K562 (cell line): ENCODE results near the gene DENND10. TPM values are rescaled to one million over a fixed set of nuclear protein-coding genes. Genes with fewer than 3 reads are reported as not detected.

Experiments used
- C11orf30 ChIP-seq: fragments of 450-650 bp; IDR thresholded peaks from 2 replicates; pipeline ENCODE4 v1.6.1; 2016; ENCODE audit warnings: low read depth, mild to moderate bottlenecking
- MAFF ChIP-seq: IDR thresholded peaks from 2 replicates; pipeline ENCODE4 v1.6.1; 2012; ENCODE audit warnings: low read length, improper control_type of control experiment
- MAFG ChIP-seq: fragments of 450-650 bp; conservative IDR thresholded peaks from 2 replicates; pipeline ENCODE4 v1.6.1; 2016; ENCODE audit warnings: missing genetic modification characterization, missing compliant biosample characterization
- MCM3 ChIP-seq: fragments of 450-650 bp; IDR thresholded peaks from 2 replicates; pipeline ENCODE4 v1.6.1; 2016
- NFE2 ChIP-seq: IDR thresholded peaks from 2 replicates; pipeline ENCODE4 v1.6.1; 2014; ENCODE audit warnings: antibody characterized with exemption, low read depth
- NFE2L1 ChIP-seq: fragments of 450-650 bp; IDR thresholded peaks from 2 replicates; pipeline ENCODE4 v1.6.1; 2016; ENCODE audit warnings: missing genetic modification characterization, low read depth, mild to moderate bottlenecking, missing compliant biosample characterization, moderate library complexity, borderline replicate concordance
- PHF8 ChIP-seq: fragments of 200-600 bp; sonication (generic); IDR thresholded peaks from 2 replicates; pipeline ENCODE4 v1.6.1; 2012; ENCODE audit warnings: mixed run types, mild to moderate bottlenecking, inconsistent platforms, low read length, moderate library complexity, borderline replicate concordance
- POLR2H ChIP-seq: IDR thresholded peaks from 2 replicates; pipeline ENCODE4 v1.6.1; 2016; ENCODE audit warnings: missing genetic modification characterization, low read depth, mild to moderate bottlenecking, control low read depth, missing compliant biosample characterization, moderate library complexity
- PTRF ChIP-seq: fragments of 450-650 bp; IDR thresholded peaks from 2 replicates; pipeline ENCODE4 v1.6.1; 2016; ENCODE audit warnings: mild to moderate bottlenecking, missing genetic modification characterization, missing compliant biosample characterization
- RHOXF2B ChIP-seq: fragments of 250-450 bp; sonication (Bioruptor Pico); conservative IDR thresholded peaks from 2 replicates; pipeline ENCODE4 v1.5.1; 2021
- SMAD2 ChIP-seq: fragments of 150-350 bp; IDR thresholded peaks from 2 replicates; pipeline ENCODE4 v1.6.1; 2014; ENCODE audit warnings: low read depth, mild to moderate bottlenecking, low read length
- STAT6 ChIP-seq: sonication (generic); formaldehyde crosslinking; IDR thresholded peaks from 2 replicates; pipeline ENCODE4 v1.8.1; 2023; ENCODE audit warnings: mild to moderate bottlenecking, missing genetic modification reagents
- TCF3 ChIP-seq: sonication (generic); formaldehyde crosslinking; IDR thresholded peaks from 2 replicates; pipeline ENCODE4 v1.4.0; 2020; ENCODE audit warnings: mild to moderate bottlenecking, missing genetic modification reagents
- ZNF408 ChIP-seq: fragments of 250-450 bp; sonication (Bioruptor Pico); IDR thresholded peaks from 2 replicates; pipeline ENCODE4 v1.4.0; 2020; ENCODE audit warnings: low read depth, mild to moderate bottlenecking, moderate library complexity
- polyA plus RNA-seq, 8 experiments: library from polyadenylated mRNA; depleted of rRNA in 4 of 8; stranded (reverse) in 5 of 8; unstranded in 3 of 8; fragments of >200 nt; fragmentation: Nextera tagmentation in 2 of 8; fragmentation: Illumina TruSeq in 1 of 8; extraction: Ambion mirVana in 2 of 8; extraction: Trizol in 1 of 8; gene quantifications; 2 replicates each; pipeline versions ENCODE4 v1.2.1 to v1.2.3, GENCODE V29; 2011 to 2014; ENCODE audit warnings: inconsistent platforms in 1 of 8, missing spikeins in 1 of 8
- total RNA-seq, 7 experiments: library from RNA; depleted of rRNA in 6 of 7; stranded (reverse); fragments of >200 nt in 6 of 7; fragmentation: Illumina TruSeq in 2 of 7; extraction: Trizol in 2 of 7; gene quantifications; 2 replicates each; pipeline versions ENCODE4 v1.2.1 to v1.2.3, GENCODE V29; 2011 to 2021; ENCODE audit warnings: low replicate concordance in 1 of 7
- TF ChIP-seq, protein P1 (sequence below), 2 experiments: fragments of 450-650 bp; conservative IDR thresholded peaks; 2 replicates each; pipeline ENCODE4 v1.6.1; 2017; ENCODE audit warnings: mild to moderate bottlenecking in 2 of 2, moderate library complexity in 2 of 2
- TF ChIP-seq, protein P2 (sequence below): fragments of 250-450 bp; sonication (Bioruptor Pico); IDR thresholded peaks from 2 replicates; pipeline ENCODE4 v1.4.0; 2020; ENCODE audit warnings: mild to moderate bottlenecking, moderate library complexity
- TF ChIP-seq, protein P3 (sequence below): fragments of 250-450 bp; sonication (Bioruptor Pico); IDR thresholded peaks from 2 replicates; pipeline ENCODE4 v1.8.0; 2021; ENCODE audit warnings: moderate library complexity, mild to moderate bottlenecking, inconsistent platforms

Gene DENND10
- total and polyA plus RNA-seq, 9 of the 15 experiments (the other 6 are each of a cell fraction or from before 2014, with no cell fraction given) = 9.4 to 20.0 (median 12.5) TPM

- TF ChIP-seq, protein P1, sequence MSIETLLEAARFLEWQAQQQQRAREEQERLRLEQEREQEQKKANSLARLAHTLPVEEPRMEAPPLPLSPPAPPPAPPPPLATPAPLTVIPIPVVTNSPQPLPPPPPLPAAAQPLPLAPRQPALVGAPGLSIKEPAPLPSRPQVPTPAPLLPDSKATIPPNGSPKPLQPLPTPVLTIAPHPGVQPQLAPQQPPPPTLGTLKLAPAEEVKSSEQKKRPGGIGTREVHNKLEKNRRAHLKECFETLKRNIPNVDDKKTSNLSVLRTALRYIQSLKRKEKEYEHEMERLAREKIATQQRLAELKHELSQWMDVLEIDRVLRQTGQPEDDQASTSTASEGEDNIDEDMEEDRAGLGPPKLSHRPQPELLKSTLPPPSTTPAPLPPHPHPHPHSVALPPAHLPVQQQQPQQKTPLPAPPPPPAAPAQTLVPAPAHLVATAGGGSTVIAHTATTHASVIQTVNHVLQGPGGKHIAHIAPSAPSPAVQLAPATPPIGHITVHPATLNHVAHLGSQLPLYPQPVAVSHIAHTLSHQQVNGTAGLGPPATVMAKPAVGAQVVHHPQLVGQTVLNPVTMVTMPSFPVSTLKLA (conservative IDR thresholded peaks at IDR 0.05) = no peak
- no peak for TF ChIP-seq ZNF408
- TF ChIP-seq NFE2L1 = no peak
- no peak for TF ChIP-seq PTRF
- TF ChIP-seq MAFF = peak; percentile 27; the same call in 1 of the 2 replicates
- TF ChIP-seq RHOXF2B (CRISPR knock-in tag) = no peak
- peak; percentile 62 for TF ChIP-seq C11orf30
- TF ChIP-seq MCM3 = no peak
- TF ChIP-seq, protein P2, sequence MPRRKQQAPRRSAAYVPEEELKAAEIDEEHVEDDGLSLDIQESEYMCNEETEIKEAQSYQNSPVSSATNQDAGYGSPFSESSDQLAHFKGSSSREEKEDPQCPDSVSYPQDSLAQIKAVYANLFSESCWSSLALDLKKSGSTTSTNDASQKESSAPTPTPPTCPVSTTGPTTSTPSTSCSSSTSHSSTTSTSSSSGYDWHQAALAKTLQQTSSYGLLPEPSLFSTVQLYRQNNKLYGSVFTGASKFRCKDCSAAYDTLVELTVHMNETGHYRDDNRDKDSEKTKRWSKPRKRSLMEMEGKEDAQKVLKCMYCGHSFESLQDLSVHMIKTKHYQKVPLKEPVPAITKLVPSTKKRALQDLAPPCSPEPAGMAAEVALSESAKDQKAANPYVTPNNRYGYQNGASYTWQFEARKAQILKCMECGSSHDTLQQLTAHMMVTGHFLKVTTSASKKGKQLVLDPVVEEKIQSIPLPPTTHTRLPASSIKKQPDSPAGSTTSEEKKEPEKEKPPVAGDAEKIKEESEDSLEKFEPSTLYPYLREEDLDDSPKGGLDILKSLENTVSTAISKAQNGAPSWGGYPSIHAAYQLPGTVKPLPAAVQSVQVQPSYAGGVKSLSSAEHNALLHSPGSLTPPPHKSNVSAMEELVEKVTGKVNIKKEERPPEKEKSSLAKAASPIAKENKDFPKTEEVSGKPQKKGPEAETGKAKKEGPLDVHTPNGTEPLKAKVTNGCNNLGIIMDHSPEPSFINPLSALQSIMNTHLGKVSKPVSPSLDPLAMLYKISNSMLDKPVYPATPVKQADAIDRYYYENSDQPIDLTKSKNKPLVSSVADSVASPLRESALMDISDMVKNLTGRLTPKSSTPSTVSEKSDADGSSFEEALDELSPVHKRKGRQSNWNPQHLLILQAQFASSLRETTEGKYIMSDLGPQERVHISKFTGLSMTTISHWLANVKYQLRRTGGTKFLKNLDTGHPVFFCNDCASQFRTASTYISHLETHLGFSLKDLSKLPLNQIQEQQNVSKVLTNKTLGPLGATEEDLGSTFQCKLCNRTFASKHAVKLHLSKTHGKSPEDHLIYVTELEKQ (CRISPR knock-in tag) = no peak
- no peak for TF ChIP-seq TCF3 (CRISPR knock-in tag)
- TF ChIP-seq, protein P3, sequence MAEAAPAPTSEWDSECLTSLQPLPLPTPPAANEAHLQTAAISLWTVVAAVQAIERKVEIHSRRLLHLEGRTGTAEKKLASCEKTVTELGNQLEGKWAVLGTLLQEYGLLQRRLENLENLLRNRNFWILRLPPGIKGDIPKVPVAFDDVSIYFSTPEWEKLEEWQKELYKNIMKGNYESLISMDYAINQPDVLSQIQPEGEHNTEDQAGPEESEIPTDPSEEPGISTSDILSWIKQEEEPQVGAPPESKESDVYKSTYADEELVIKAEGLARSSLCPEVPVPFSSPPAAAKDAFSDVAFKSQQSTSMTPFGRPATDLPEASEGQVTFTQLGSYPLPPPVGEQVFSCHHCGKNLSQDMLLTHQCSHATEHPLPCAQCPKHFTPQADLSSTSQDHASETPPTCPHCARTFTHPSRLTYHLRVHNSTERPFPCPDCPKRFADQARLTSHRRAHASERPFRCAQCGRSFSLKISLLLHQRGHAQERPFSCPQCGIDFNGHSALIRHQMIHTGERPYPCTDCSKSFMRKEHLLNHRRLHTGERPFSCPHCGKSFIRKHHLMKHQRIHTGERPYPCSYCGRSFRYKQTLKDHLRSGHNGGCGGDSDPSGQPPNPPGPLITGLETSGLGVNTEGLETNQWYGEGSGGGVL (CRISPR knock-in tag) = no peak
- TF ChIP-seq PHF8 = no peak
- TF ChIP-seq NFE2 = peak; percentile 90
- no peak for TF ChIP-seq POLR2H
- TF ChIP-seq MAFG (tag) = peak; percentile 55
- TF ChIP-seq STAT6 (CRISPR knock-in tag) = no peak
- TF ChIP-seq SMAD2 = no peak
These were observed 16.5 kb downstream of the DENND10 start (continued) for GRCh38 chr10:119120413-119120867.
